ENCODE results near the gene RPL13.

The RPL13 gene

DNA sequence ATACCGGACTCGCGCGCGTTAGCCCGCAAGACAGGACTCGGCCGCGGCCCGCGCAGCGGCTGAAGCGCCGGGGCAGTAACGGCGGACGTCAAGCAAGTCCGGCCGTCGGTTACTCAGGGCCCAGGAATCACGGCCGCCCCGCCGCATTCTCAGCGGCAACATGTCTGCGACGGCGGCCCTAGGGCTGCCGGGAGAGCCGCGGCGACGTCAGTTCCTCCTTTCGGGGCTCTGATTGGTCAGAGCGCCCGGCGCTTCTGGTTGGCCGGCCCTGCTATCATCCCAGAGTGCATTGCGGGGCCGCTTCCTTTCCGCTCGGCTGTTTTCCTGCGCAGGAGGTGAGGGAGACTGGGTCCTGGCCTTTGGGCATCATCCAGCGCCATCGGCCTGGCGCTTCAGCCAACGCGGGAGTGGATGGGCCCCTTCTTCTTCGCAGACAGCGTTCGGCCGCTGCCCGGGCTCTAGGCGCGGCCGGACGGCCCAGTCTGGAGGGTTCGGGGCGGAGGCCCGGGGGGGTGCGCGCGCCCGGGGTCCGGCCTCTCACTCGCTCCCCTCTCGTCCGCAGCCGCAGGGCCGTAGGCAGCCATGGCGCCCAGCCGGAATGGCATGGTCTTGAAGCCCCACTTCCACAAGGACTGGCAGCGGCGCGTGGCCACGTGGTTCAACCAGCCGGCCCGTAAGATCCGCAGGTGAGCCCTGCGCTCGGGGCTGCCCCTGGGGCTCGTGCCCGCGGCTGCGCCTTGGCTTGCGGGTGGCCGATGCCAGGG lies at the start of gene RPL13:
Gene RPL13, plus strand, starts transcription at position 305 of the 764 bp plus-strand sequence. Its CDS starts 278 bp downstream, at position 583.
- peak; percentile 97 for DNase-seq

DNA sequence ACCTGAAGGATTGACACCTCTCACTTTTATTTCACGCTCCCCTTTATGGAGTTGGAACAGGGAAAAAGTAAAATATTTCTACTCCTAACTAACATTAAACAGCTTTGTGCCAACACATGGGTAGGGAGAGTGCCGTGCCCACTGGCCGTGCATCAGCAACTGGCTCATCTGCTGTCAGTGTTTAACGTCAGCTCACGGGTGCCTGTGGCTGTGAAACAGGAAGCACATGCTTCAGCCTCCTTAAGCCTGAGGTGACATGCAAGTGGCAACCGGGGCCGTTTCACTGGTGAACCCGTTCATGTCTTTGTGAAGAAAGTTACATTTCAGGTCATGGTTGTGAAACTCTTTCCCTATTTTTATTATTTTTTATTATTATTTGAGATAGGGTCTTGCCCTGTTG lies 49.1 kb upstream of the RPL13 start:
- DNase-seq: peak; percentile 40

DNA sequence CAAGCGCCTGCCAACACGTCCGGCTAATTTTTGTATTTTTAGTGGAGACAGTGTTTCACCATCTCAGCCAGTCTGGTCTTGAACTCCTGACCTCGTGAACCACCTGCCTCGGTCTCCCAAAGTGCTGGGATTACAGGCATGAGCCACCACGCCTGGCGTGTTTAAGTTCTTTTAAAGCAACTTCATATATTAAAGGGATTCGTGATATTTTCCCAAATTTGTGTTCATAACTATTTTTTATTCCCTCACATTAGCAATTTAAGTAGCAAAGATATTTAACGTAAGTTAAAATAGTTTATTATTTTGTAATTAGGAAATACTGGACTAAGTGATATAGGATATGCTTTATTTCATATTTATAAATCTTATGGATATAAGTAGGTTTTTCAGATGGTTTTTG lies 48.0 kb upstream of the RPL13 start:
- DNase-seq: no peak

DNA sequence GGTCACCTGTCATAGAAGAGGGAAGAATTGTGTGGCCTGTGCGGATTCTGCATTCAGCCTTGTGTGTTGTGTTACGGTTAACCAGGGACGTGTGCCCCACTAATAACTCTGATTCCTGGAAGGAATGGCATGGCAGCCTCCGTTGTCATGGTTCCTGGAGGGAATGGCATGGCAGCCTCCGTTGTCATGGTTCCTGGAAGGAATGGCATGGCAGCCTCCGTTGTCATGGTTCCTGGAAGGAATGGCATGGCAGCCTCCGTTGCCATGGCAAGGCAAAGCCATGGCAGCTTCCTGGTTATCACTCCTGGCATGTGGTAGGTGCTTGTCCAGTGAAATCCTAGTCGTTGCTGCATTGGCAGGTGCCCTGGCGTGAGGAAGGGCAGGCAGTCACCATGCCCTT lies 43.4 kb upstream of the RPL13 start:
- no peak for DNase-seq

DNA sequence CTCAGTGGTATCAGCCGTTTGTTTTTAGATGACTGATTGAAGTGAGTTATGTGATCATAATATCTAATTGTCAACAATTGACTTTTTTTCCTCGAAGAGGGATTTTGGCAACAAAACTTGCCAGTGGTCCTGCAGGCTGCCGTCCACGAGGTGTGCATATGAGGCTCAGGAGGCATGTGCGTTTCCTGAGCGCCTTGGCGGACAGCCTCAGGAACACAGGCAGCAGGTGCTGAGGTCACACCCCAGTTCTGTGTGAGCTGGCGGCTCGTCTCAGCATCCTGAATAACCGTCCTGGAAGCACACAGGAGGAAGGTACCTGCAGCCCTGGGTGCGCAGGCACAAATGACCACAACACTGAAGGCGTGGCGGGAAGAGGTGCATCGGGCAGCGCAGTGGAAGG lies 40.6 kb upstream of the RPL13 start:
- DNase-seq: no peak

DNA sequence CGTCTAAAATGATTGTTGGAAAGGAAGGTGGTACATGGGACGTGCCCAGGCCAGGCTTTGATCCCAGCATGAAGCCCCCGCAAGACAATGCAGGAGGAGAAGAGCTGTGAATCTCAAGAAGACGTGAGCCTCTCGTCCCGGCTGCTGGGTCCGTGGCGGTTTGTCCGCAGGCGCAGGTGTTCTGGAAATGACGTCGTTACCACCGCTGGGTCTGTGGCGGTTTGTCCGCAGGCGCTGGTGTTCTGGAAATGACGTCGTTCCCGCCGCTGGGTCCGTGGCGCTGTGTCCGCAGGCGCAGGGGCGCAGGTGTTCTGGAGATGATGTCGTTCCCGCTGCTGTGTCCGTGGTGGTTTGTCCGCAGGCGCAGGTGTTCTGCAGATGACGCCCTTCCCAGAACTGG lies 38.2 kb upstream of the RPL13 start:
- no peak for DNase-seq

DNA sequence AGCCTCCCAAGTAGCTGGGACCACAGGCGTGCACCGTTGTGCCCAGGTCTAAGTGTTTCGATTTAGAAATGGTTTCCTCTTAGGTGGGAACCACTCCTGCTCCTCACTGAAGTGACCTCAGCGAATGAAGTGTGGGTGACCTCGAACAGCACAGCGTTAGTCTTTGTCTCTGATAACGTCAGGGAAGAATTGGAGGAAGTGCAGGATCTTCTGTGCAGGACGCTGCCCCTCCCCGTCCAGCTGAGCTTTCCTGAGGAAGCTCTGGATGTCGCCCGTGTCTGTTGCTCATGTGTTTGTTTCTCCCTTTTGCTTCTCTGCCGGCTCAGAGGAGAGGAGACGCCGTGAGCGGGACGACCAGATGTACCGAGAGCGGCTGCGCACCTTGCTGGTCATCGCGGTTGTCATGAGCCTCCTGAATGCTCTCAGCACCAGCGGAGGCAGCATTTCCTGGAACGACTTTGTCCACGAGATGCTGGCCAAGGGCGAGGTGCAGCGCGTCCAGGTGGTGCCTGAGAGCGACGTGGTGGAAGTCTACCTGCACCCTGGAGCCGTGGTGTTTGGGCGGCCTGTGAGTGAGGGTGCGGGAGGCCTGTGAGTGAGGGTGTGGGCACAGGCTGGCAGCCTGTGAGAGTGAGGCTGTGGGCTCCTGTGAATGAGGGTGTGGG lies 36.7 kb upstream of the RPL13 start:
- DNase-seq: no peak

DNA sequence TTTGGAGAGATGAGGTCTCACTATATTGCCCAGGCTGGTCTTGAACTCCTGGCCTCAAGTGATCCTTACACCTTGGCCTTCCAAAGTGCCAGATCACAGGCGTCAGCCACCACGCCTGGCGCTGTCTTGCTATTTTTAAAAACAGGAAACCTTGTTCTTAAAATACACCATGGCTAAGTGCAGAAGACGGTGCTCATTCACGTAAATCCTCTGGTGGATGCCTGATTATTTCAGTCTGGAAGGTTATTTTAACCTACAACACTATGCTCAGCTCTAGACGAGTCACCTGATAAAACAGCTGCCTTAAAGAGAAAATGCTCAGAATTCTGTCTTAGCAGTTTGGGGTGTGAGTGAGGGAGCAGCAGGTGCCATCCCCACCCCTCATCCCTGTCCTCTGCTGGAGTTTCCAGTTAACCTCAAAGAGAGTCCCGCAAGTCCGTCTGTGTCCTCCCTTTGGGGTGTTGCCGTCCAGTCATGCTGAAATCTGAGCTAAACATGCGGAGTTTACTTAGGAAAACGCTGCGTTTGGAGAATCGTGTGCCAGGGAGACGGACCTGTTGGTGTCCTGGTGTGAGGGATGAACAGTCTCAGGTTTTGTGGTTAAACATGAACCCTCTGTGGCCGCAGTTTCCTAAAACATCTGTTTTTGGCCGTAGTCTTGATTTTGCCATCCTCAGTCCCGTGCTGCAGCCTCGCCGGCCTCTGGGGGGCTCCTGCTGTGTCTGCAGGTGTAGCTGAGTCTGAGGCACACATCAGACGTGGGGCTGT lies 35.2 kb upstream of the RPL13 start:
- DNase-seq: no peak

DNA sequence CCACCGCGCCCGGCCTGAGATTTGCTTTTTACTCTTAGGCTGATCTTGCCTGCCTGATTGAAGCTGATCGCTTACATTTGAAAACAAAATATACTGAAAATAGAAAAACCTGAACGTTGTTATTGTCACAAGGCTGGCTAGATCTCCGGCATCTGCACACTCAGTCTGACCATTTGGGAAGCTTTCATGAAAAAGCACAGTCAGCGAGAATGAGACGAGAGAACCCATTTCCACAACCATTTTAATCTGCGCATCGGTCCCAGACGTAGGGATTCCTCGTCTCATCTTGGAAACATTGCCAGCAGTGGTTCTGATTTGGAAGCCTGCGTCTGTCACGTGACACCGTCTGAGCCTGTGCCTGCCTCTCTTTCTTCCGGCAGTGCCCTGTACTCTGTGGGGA lies 31.4 kb upstream of the RPL13 start:
- DNase-seq: no peak

DNA sequence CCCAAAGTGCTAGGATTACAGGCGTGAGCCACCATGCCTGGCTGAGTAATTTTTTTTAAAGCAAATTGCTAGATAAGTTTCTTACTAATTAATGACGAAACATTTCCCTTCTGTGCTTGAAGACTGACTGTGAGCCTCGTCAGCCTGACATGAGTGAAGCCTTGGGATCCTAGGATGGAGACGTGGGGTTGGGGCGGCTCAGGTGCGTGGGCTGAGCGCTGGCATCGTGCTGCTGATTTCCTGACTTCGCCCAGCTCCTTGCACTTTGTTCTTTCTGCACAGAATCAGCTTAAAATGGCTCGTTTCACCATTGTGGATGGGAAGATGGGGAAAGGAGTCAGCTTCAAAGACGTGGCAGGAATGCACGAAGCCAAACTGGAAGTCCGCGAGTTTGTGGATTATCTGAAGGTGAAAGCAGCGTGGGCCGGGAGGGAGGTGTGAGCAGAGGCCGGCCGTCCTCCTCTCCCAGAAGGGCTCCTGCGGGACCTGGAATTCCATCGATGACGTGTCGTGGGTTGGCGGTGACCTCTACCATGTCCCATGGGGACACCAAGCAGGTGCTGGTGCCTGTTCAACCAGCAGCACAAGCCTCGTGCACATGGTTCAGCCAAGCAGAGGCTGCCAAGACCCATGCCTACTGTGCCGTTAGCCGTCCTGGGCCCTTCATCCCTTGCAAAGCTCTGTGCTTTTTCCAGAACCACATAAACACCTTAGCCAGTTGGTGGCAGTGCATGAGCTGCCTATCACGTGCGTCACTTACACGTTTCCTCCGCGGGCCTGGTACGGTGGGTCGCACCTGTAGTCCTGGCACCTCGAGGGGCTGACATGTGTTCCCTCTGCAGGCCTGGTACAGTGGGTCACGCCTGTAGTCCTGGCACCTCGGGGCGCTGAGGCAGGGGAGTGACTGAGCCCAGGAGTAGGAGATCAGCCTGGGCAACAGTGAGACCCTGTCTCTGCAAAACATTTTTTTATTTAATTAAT lies 29.8 kb upstream of the RPL13 start:
- DNase-seq: no peak

DNA sequence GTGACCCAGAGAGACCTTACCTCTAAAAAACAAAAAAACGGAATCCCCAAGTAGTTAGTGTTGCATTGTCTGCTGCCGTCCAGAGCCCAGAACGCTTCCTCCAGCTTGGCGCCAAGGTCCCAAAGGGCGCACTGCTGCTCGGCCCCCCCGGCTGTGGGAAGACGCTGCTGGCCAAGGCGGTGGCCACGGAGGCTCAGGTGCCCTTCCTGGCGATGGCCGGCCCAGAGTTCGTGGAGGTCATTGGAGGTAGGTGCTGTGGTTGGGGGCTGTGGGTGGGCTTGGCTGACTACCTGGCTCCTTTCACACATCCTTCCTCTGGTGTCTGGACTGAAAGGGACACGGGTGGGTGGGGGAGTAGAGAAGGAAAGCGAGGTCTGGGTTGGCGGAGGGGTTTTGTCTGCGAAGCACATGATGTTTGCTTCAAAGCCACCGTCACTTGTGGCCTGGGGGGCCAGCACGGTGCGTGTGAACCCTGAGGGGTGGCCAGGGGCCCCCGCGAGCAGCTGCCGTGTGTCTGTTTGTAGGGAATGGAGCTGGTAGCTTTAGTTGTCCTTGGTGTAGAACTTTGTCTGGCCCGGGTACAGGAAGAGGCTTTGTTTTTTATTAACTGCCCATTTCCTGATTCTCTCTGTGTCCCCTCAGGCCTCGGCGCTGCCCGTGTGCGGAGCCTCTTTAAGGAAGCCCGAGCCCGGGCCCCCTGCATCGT lies 28.5 kb upstream of the RPL13 start:
- DNase-seq: no peak

DNA sequence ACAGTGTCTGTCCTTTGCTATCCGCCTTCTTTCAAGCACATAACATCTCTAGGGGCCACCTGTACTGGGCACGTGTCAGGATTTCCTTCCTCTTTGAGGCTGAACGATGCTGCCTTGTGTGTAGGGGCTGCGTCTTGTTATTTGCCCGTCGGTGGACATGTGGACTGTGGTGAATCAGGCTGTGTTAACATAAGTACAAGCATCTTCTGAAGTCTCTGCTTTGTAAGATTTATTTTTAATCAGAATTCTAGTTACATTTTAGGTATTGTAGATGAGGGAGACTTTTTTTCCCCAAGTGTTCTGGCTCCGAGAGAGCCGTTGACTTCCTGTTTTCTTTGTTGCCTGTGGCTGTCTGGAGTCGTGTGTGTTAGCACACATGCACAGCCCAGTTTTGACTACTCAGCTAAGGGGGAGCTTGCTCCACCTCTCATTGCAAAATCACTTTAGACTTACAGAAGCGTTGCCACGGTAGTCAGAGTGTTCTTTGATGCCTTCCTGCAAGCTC lies 26.2 kb upstream of the RPL13 start:
- peak; percentile 94 for DNase-seq

DNA sequence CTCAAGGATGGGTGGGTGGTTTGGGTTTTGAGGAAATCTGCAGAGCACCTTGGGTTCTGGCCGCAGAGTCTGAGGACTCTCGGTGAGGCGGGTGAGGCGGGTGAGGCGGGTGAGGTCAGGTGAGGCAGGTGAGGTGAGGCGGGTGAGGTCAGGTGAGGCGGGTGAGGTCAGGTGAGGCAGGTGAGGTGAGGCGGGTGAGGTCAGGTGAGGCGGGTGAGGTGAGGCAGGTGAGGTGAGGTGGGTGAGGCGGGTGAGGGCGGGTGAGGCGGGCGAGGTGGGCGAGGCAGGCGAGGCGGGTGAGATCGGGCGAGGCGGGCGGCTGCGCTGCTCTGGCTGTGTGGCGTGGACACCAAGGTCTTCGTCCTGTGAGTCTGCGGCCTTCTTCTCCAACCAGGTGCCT lies 24.1 kb upstream of the RPL13 start:
- DNase-seq: no peak

DNA sequence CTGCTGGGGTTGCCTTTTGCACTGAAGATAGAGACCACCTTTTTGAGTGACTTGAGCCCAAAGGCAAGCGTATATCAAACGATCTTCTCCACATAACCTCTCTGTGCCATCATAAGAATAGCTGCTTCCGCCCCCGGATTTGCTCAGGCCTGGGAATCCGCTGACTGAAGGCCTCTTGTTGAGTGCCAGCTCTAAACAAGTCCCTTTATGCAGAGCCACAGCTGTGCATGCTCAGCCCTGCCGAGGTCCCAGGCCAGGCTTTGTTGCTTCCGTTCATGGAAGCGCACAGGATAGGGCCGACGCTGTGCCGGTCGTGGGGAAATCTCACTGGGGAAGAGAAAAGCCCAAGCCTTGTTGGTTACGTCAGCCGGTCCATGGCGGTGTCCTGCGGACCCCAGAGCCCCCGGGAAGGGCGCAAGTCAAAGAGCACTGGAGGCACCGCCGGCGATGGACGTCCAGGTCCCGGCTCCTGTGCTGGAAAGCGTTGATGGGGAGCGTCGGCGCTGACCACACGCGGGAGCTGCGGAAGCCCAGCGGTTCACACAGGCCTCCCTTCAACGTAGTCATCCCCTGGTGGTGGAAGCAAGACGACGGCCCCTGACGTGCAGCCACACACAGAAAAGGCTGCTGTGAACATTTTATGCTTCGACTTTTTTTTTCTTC lies 23.5 kb upstream of the RPL13 start:
- no peak for DNase-seq

DNA sequence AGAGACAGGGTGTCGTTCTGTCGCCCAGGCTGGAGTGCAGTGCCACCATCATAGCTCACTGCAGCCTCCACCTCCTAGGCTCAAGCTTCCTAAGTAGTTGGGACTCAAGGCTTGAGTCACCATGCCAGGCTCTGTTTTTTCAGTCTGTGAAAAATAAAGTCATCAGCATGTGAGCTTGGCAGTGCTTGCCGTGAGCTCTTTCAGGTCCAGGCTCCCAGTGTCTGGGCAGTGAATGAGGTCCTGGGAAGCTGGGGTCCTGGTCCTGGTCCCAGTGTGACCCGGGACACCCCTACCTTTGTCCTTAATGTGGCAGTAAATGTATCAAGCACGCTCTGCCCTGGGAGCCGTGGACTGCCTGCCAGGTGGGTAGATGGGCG lies 22.9 kb upstream of the RPL13 start:
- DNase-seq: no peak

DNA sequence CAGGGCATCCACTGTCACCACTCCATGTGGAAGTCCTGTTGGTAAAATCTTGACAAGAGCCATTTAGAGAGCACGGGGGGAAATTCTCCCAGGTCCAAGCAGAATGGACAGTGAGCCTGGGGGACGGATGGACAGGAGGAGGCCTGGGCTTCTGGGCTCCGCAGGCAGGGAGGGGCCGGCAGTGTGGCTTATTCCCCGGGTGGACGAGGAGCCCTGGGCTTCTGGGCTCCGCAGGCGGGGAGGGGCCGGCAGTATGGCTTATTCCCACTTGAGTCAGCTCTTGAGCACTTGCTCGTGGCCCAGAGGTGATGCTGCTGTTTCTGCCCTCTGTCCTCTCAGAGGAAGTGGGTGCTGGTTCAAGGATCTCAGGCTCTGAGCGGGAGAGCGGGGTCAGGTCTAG lies 22.2 kb upstream of the RPL13 start:
- no peak for DNase-seq

DNA sequence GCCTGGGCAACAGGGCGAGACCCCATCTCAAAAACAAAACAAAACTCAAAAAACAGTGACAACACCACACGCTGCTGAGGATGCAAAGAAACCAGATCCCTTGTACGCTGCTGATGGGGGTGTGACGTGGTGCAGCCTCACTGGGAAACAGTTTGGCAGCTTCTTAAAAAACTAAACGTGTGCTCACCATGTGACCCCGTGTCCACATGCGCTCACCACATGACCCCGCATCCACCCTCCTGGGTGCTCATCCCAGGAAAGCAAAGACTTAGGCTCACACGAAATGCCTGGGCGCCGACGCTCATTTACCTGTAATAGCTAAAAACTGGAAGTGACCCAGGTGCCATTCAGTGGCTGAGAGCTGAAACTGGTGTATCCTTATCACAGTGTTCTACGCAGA lies 19.9 kb upstream of the RPL13 start:
- DNase-seq: no peak

DNA sequence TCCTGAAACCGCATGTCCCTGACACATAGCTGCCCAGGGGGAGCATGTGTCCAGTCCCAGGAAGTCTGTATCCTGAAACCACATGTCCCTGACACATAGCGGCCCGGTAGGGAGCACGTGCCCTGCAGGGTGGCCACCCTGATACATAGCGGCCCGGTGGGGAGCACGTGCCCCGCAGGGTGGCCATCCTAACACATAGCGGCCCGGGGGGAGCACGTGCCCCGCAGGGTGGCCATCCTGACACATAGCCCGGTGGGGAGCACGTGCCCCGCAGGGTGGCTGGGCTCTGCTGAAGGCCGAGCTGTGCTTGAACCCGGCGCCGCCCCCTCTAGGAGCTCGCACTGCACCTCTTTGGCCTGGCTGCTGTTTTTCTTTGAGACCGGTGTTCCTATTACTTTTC lies 18.7 kb upstream of the RPL13 start:
- no peak for DNase-seq

DNA sequence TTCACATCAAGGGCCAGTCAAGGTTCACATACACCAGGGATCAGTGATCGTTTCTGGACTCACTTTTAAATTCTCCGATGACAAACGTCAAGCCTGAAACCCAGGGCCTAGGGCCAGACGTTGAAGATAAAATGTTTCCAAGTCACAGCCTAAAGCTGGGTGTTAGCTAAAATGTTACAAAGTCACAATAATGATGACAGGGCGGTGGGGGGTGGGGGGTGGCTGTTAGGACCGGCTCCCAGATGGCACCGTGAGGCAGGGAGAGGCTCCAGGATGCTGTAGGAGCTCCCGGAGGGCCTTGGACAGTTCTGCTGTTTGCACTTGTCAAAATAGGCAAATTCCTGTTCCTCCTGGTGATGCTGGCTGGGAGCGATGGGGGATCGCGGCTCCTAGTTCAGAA lies 16.4 kb upstream of the RPL13 start:
- DNase-seq: no peak

DNA sequence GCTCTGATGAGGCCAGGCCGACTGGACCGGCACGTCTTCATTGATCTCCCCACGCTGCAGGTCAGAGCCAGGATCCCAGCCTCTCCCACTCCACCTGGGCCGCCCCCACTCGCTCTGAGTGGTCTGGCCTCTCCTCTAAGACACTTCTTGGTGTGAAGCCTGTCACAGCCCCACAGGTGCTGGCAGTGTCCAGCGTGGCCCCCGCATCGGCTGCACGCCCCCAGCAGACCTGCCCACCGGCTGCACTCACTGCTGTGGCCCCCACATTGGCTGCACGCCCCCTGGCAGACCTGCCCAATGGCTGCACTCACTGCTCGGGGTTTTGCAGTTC lies 15.8 kb upstream of the RPL13 start:
- DNase-seq: no peak

DNA sequence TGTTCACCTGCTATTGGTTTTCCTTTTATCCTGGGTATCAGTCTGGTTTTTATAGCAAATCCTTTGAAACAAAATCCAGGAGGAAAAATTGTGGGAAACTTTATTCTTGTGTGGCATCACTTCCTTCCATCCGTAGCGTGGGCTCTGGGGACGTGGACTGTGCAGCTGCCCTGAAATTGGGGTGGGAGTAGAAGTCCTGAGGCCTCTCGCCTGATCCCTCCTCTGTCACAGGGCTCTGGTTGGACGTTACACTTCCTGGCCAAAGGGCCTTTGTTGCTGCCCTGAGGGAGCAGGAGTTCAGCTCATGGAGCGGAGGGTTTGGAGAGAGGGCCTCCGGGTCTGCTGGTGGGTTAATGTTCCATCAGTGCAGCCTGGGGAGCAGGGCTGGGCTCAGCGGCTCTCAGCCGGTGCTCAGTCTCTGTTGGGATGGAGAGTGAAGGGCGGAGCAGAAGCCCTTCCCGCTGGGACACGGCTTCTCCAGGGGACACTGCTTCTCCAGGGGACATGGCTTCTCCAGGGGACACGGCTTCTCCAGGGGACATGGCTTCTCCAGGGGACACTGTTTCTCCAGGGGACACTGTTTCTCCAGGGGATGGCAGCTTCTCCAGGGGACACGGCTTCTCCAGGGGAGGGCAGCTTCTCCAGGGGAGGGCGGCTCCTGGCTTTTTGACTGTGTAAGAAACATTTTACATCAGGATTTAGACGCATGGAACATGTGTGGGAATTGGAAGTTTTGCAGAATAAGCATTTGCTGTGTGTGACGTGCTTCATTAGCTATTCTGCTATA lies 15.2 kb upstream of the RPL13 start:
- DNase-seq: no peak

All from inflammatory macrophage treated with lipopolysaccharide for 4 hours (primary cell).